HFFc6 (cell line): Measurements from ENCODE around the gene YWHAE. TPM values are rescaled to one million over a fixed set of nuclear protein-coding genes. Genes with fewer than 3 reads are reported as not detected.

Source experiments
- DNase-seq: peaks from one replicate; pipeline ENCODE4 v3.0.0-alpha.2; 2018
- H3K27ac Mint-ChIP-seq: 2 replicates; pipeline ENCODE4 v1.8.0; 2020; ENCODE audit warnings: mild to moderate bottlenecking, mixed read lengths
- H3K27me3 Mint-ChIP-seq: 2 replicates; pipeline ENCODE4 v1.8.0; 2021; ENCODE audit warnings: mild to moderate bottlenecking, moderate library complexity, mixed read lengths; ENCODE audit not compliant: insufficient read depth
- H3K36me3 Mint-ChIP-seq: 2 replicates; pipeline ENCODE4 v1.8.0; 2021; ENCODE audit warnings: low read depth, mixed read lengths
- H3K4me1 Mint-ChIP-seq: 2 replicates; pipeline ENCODE4 v1.8.0; 2020; ENCODE audit warnings: low read depth, mixed read lengths
- H3K4me3 Mint-ChIP-seq: 2 replicates; pipeline ENCODE4 v1.8.0; 2020; ENCODE audit warnings: mild to moderate bottlenecking, moderate library complexity, mixed read lengths
- H3K9me3 Mint-ChIP-seq: 2 replicates; pipeline ENCODE4 v1.8.0; 2020; ENCODE audit warnings: mild to moderate bottlenecking, mixed read lengths
- total RNA-seq, 6 experiments: library from RNA; stranded (reverse); fragmentation: NEBNext Ultra II Directional; extraction: Animal tissue kit (Norgen Biotek cat#: 25700); gene quantifications; 2 replicates in 1 of 6; 3 replicates in 5 of 6; pipeline ENCODE4 v1.2.3, GENCODE V29; 2021
- TF ChIP-seq, protein P1 (sequence below): fragments of 200-600 bp; sonication (generic); IDR thresholded peaks from 2 replicates; pipeline ENCODE4 v1.5.0; 2021; ENCODE audit warnings: antibody characterized with exemption, mild to moderate bottlenecking

Gene YWHAE
- total RNA-seq, 6 experiments from 2014 or later, result 713 to 967 (median 844) TPM

DNA sequence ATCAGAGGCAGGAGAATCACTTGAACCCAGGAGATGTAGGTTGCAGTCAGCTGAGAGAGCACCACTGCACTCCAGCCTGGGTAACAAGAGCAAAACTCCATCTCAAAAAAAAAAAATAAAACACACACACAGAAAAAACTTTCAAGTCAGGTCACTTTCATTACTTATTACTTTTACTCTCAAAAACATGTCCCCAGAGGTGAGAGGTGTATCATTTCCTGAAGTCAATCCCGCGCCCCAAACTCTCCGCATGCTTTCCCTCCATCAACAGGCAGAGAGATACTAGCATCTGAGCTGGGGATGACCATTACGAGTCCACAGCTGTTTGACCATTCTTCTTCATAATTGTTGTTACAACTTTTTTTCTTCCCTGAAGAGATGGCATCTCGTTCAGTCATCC is 48.7 kb downstream of the YWHAE start:
- H3K4me3 Mint-ChIP-seq, result no peak overlapping the region

GRCh38 chr17:1347589-1348323 is 52.3 kb downstream of the YWHAE start:
- TF ChIP-seq, protein P1, sequence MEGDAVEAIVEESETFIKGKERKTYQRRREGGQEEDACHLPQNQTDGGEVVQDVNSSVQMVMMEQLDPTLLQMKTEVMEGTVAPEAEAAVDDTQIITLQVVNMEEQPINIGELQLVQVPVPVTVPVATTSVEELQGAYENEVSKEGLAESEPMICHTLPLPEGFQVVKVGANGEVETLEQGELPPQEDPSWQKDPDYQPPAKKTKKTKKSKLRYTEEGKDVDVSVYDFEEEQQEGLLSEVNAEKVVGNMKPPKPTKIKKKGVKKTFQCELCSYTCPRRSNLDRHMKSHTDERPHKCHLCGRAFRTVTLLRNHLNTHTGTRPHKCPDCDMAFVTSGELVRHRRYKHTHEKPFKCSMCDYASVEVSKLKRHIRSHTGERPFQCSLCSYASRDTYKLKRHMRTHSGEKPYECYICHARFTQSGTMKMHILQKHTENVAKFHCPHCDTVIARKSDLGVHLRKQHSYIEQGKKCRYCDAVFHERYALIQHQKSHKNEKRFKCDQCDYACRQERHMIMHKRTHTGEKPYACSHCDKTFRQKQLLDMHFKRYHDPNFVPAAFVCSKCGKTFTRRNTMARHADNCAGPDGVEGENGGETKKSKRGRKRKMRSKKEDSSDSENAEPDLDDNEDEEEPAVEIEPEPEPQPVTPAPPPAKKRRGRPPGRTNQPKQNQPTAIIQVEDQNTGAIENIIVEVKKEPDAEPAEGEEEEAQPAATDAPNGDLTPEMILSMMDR, result no peak
- no peak for DNase-seq
- Mint-ChIP-seq H3K27me3 (peaks cover 4% of the 10 kb centered on the region), H3K4me1 (peaks cover 10% of the 10 kb centered on the region; the same call in 1 of the 2 replicates), H3K27ac (peak overlapping the region; percentile 20), H3K4me3 (peak overlapping the region; percentile 35; the same call in 1 of the 2 replicates), H3K36me3 (peaks cover 44% of the 10 kb centered on the region), H3K9me3 (no peaks in the 10 kb centered on the region)

More for the DNA sequence above, 48.7 kb downstream of the YWHAE start:
- DNase-seq, result no peak
- peaks cover 10% of the 10 kb centered on the region; the same call in 1 of the 2 replicates for H3K4me1 Mint-ChIP-seq
- H3K9me3 Mint-ChIP-seq, result no peaks in the 10 kb centered on the region
- peak overlapping the region; percentile 11; the same call in 1 of the 2 replicates for H3K27ac Mint-ChIP-seq
- H3K27me3 Mint-ChIP-seq, result peaks cover 2% of the 10 kb centered on the region
- H3K36me3 Mint-ChIP-seq, result peaks cover 42% of the 10 kb centered on the region
- TF ChIP-seq, protein P1, result no peak

DNA sequence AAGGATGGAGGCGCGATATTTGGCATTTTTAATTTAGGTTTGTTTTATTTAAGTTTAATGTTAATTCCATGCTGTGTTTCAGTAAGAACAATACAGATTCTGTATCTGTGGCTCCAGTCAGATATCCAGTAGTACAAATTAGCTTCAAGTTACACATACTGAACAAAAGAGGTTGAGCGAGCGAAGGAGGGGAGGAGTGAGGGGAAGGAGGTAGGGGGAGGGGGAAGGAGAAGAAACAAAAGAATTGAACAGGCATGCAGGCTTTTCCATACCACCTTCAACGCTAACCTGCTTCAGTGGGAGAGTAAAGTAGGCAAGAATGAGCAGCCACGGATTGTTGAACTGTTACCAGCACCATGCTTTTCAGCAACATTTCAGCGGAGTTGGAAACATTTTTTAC is 55.5 kb downstream of the YWHAE start:
- TF ChIP-seq, protein P1, result no peak
- Mint-ChIP-seq H3K4me1 (peaks cover 10% of the 10 kb centered on the region; the same call in 1 of the 2 replicates), H3K27ac (no peak overlapping the region), H3K27me3 (peaks cover 12% of the 10 kb centered on the region), H3K4me3 (no peak overlapping the region), H3K36me3 (peaks cover 34% of the 10 kb centered on the region), H3K9me3 (no peaks in the 10 kb centered on the region)
- no peak for DNase-seq

DNA sequence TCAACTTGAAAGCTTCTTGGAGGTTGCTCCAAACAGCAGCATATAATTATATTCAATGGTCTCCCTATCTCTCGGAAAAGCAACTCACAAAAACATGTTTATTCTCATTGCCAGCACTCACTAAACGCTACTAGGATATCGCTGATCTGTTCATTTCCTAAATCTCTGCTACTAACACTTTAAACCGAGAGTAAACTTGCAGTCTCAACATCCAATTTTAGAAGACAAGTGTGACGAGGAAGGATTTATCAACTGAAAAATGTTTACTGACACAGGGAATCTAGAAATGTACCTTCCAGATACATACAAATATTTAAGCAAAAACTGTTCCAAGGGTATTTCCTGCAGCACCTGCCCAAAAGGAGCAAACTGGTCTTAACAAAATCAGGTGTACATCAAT is 56.5 kb downstream of the YWHAE start:
- no peaks in the 10 kb centered on the region for H3K9me3 Mint-ChIP-seq
- H3K4me3 Mint-ChIP-seq, result no peak overlapping the region
- TF ChIP-seq, protein P1, result no peak
- H3K27me3 Mint-ChIP-seq, result peaks cover 12% of the 10 kb centered on the region
- DNase-seq, result no peak
- H3K27ac Mint-ChIP-seq, result no peak overlapping the region
- H3K4me1 Mint-ChIP-seq, result peaks cover 10% of the 10 kb centered on the region; the same call in 1 of the 2 replicates
- H3K36me3 Mint-ChIP-seq, result peaks cover 38% of the 10 kb centered on the region

DNA sequence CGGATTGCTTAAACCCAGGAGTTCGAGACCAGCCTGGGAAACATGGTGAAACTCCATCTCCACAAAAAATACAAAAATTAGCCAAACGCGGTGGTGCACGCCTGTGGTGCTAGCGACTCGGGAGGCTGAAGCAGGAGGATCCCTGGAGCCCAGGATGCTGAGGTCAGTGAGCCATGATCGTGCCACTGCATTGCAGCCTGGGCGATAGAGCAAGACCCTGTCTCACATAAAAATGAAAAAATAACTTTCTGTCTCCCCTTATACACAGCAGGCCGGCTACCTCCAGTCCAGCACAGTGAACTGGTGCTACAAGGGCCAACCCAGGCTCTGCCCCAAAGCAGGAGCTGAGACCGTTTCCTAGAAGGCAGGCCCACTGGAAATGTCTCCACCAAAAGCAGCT is 59.7 kb downstream of the YWHAE start:
- Mint-ChIP-seq H3K27me3 (peaks cover 11% of the 10 kb centered on the region), H3K4me3 (no peak overlapping the region), H3K27ac (no peak overlapping the region), H3K9me3 (no peaks in the 10 kb centered on the region), H3K4me1 (no peaks in the 10 kb centered on the region), H3K36me3 (peaks cover 37% of the 10 kb centered on the region)
- TF ChIP-seq, protein P1, result no peak
- no peak for DNase-seq
